SK-N-MC (cell line): ENCODE data around the gene WFDC5.

Experiments used
- EZH2 ChIP-seq: fragments of 200-600 bp; sonication (generic); IDR thresholded peaks from one replicate; pipeline ENCODE4 v1.6.1; 2017; ENCODE audit warnings: antibody characterized with exemption
- FOXP2 ChIP-seq: optimal IDR thresholded peaks from 2 replicates; pipeline ENCODE3; 2011; ENCODE audit warnings: mild to moderate bottlenecking, moderate library complexity; ENCODE audit not compliant: insufficient read depth; ENCODE audit errors: extremely low read length, control extremely low read depth
- POLR2AphosphoS5 ChIP-seq: IDR thresholded peaks from 2 replicates; pipeline ENCODE4 v1.6.1; 2012; ENCODE audit warnings: mild to moderate bottlenecking, low read depth, low read length, borderline replicate concordance

GRCh38 chr20:45067087-45067486 lies 47.9 kb downstream of the WFDC5 start:
- no peak for TF ChIP-seq EZH2
- no peak for TF ChIP-seq POLR2AphosphoS5
- no peak for TF ChIP-seq FOXP2
